Renal cortical epithelial cell (primary cell): ENCODE data around the gene RBM34. TPM values are rescaled to one million over a fixed set of nuclear protein-coding genes. Genes with fewer than 3 reads are reported as not detected.

Source experiments
- DNase-seq: peaks from one replicate; pipeline ENCODE4 v3.0.0-alpha.2; 2011; ENCODE audit warnings: low read depth
- total RNA-seq: library from RNA; depleted of rRNA; stranded (reverse); fragments of >200 nt; gene quantifications from 2 replicates; pipeline ENCODE4 v1.2.3, GENCODE V29; 2014

RBM34 gene
- total RNA-seq, 1 donor from 2014 or later: 46.0 TPM

- DNase-seq: no peak
These were observed 8.8 kb downstream of the RBM34 start for GRCh38 chr1:235152235-235152634.

- DNase-seq: no peak
These were observed 10.0 kb downstream of the RBM34 start for GRCh38 chr1:235151033-235151432.

- no peak for DNase-seq
These were observed 11.2 kb downstream of the RBM34 start for GRCh38 chr1:235149824-235150223.

GRCh38 chr1:235147269-235147668, 13.8 kb downstream of the RBM34 start:
- DNase-seq: no peak

- DNase-seq: no peak
These were observed 15.4 kb downstream of the RBM34 start for GRCh38 chr1:235145639-235146038.

- no peak for DNase-seq
These were observed 18.1 kb downstream of the RBM34 start for GRCh38 chr1:235142991-235143390.

- no peak for DNase-seq
These were observed 21.7 kb downstream of the RBM34 start for GRCh38 chr1:235139315-235139714.

- DNase-seq: no peak
These were observed 22.2 kb downstream of the RBM34 start for GRCh38 chr1:235138821-235139220.

- DNase-seq: no peak
These were observed 24.9 kb downstream of the RBM34 start for GRCh38 chr1:235136111-235136510.

GRCh38 chr1:235134171-235134570, 26.9 kb downstream of the RBM34 start:
- DNase-seq: no peak

- DNase-seq: no peak
These were observed 28.0 kb downstream of the RBM34 start for GRCh38 chr1:235133086-235133485.

GRCh38 chr1:235131961-235132360, 29.1 kb downstream of the RBM34 start:
- no peak for DNase-seq

- no peak for DNase-seq
These were observed 30.2 kb downstream of the RBM34 start for GRCh38 chr1:235130766-235131270.

GRCh38 chr1:235129774-235130570, 31.1 kb downstream of the RBM34 start:
- DNase-seq: no peak

GRCh38 chr1:235128456-235129328, 32.4 kb downstream of the RBM34 start, which contains the start of gene TOMM20:
TSS of gene TOMM20 (minus strand) at chr1:235128837. CDS start at chr1:235128715, 122 bp downstream.
- DNase-seq: peak; percentile 94

GRCh38 chr1:235127732-235128455, 33.2 kb downstream of the RBM34 start:
- peak; percentile 16 for DNase-seq

- DNase-seq: peak; percentile 26
These were observed 33.8 kb downstream of the RBM34 start for GRCh38 chr1:235127203-235127602.

GRCh38 chr1:235124665-235125064, 36.4 kb downstream of the RBM34 start:
- DNase-seq: no peak

GRCh38 chr1:235124111-235124510, 36.9 kb downstream of the RBM34 start:
- no peak for DNase-seq

- DNase-seq: no peak
These were observed 38.7 kb downstream of the RBM34 start for GRCh38 chr1:235122348-235122747.

- DNase-seq: no peak
These were observed 47.7 kb downstream of the RBM34 start for GRCh38 chr1:235113183-235113917.
